ENCODE data around the gene DLEU7. TPM values are rescaled to one million over a fixed set of nuclear protein-coding genes. Genes with fewer than 3 reads are reported as not detected.

The DLEU7 gene
- total RNA-seq, 1 experiment from 2014 or later: 3.6 TPM

- TF ChIP-seq USF1 (CRISPR knock-in tag; IDR thresholded peaks at IDR 0.05) (no peak), NR2C2 (CRISPR knock-in tag; IDR thresholded peaks at IDR 0.05) (no peak), SMAD4 (CRISPR knock-in tag; IDR thresholded peaks at IDR 0.05) (no peak), SOX15 (CRISPR knock-in tag; IDR thresholded peaks at IDR 0.05) (no peak), ATF6 (CRISPR knock-in tag; IDR thresholded peaks at IDR 0.05) (no peak), TCF7 (CRISPR knock-in tag; IDR thresholded peaks at IDR 0.05; ENCODE audit: low read depth) (no peak), FOXP1 (CRISPR knock-in tag; IDR thresholded peaks at IDR 0.05; ENCODE audit: borderline replicate concordance) (no peak), GTF2I (CRISPR knock-in tag; conservative IDR thresholded peaks at IDR 0.05) (no peak), CTCF (IDR thresholded peaks at IDR 0.05) (no peak), HMGXB4 (CRISPR knock-in tag; IDR thresholded peaks at IDR 0.05) (no peak), SP1 (CRISPR knock-in tag; conservative IDR thresholded peaks at IDR 0.05) (no peak), ZNF121 (CRISPR knock-in tag; IDR thresholded peaks at IDR 0.05) (no peak), NFE2L1 (CRISPR knock-in tag; IDR thresholded peaks at IDR 0.05) (no peak), GABPB1 (CRISPR knock-in tag; IDR thresholded peaks at IDR 0.05) (no peak)
Observed at GRCh38 chr13:50797091-50797490, 46.4 kb downstream of the DLEU7 start (continued).

- no peaks in the 10 kb centered on the region for H3K36me3 Mint-ChIP-seq
- H3K4me3 Mint-ChIP-seq: no peak overlapping the region
- ChIA-PET CTCF (interaction anchor here (1.2 kb wide), 1 partner anchor 116 kb away, joined by 4 read pairs; no protein-coding TSS in a partner anchor), POLR2A (no interaction called here)
- no peak overlapping the region for H3K27ac Mint-ChIP-seq
- ATAC-seq (no peak), DNase-seq (ENCODE audit: low spot score) (no peak)
- H3K9me3 Mint-ChIP-seq: peaks cover 16% of the 10 kb centered on the region
- no peaks in the 10 kb centered on the region for H3K27me3 Mint-ChIP-seq (ENCODE audit: low read depth)
- H3K4me1 Mint-ChIP-seq: peaks cover 14% of the 10 kb centered on the region
- TF ChIP-seq ZBTB43 (CRISPR knock-in tag; IDR thresholded peaks at IDR 0.05): no peak
- TF ChIP-seq OVOL2 (CRISPR knock-in tag; IDR thresholded peaks at IDR 0.05; ENCODE audit: borderline replicate concordance): no peak
- TF ChIP-seq FOXJ3 (CRISPR knock-in tag; IDR thresholded peaks at IDR 0.05; ENCODE audit: borderline replicate concordance): no peak
- TF ChIP-seq JAZF1 (CRISPR knock-in tag; IDR thresholded peaks at IDR 0.05): no peak
- TF ChIP-seq ZNF396 (CRISPR knock-in tag; IDR thresholded peaks at IDR 0.05; ENCODE audit: borderline replicate concordance): no peak
- TF ChIP-seq MYBL2 (CRISPR knock-in tag; IDR thresholded peaks at IDR 0.05): no peak
- no peak for TF ChIP-seq PRDM15 (CRISPR knock-in tag; IDR thresholded peaks at IDR 0.05)
- peak; percentile 61 for TF ChIP-seq USF2 (CRISPR knock-in tag; IDR thresholded peaks at IDR 0.05)
- TF ChIP-seq USF1 (CRISPR knock-in tag; IDR thresholded peaks at IDR 0.05): 0 out of 2 replicates have a peak, but pooled peaks have one; percentile 30
- no peak for TF ChIP-seq E2F1 (CRISPR knock-in tag; IDR thresholded peaks at IDR 0.05)
Observed at GRCh38 chr13:50796463-50796862, 47.0 kb downstream of the DLEU7 start.
